Measurements from ENCODE around the gene ZDHHC14. TPM values are rescaled to one million over a fixed set of nuclear protein-coding genes. Genes with fewer than 3 reads are reported as not detected.

The ZDHHC14 gene
- total and polyA plus RNA-seq, 8 donors, result 8.2 to 33.2 (median 25.8) TPM

- H3K27ac ChIP-seq, result peak overlapping the region; percentile 24 to 35
- peak in 1 of 4 donors; percentile 69 for DNase-seq
- intact Hi-C loops (cut with DNase I), result no loop called here
Observed at GRCh38 chr6:157536223-157536545, 155.2 kb downstream of the ZDHHC14 start.

DNA sequence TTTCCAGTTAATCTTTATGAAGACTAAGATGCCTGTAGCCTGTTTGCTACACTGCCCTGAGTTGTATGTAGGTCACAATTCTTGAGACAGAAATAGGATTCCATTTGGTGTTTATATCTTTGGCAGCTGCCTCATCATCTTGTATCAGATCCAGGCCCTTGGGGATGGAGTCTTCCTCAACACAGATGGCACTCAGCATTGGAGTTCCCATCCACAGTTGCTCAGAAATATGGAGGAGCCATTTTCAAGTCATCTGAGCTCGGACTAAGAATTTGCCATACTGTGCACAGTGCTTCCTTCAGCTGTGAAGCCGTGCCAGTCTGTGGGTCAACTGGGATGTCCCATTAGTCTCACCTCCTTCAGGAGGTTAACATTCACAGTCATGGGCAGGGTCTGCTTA, 156.6 kb downstream of the ZDHHC14 start:
- ATAC-seq, result no peak
- Histone ChIP-seq H3K4me1 (peaks cover 15 to 32% of the 10 kb centered on the region in 2 donors), H3K27me3 (no peaks in the 10 kb centered on the region), H3K9me3 (no peaks in the 10 kb centered on the region), H3K27ac (no peak overlapping the region), H3K36me3 (no peaks in the 10 kb centered on the region), H3K4me3 (no peak overlapping the region)
- intact Hi-C loops (cut with DNase I), result no loop called here
- DNase-seq, result no peak
- no peak for TF ChIP-seq CTCF (IDR thresholded peaks at IDR 0.05)

More at GRCh38 chr6:157536223-157536545, 155.2 kb downstream of the ZDHHC14 start:
- H3K4me1 ChIP-seq, result peaks cover 15 to 32% of the 10 kb centered on the region in 2 donors
- no peaks in the 10 kb centered on the region for H3K9me3 ChIP-seq
- TF ChIP-seq CTCF (IDR thresholded peaks at IDR 0.05), result no peak
- no peaks in the 10 kb centered on the region for H3K27me3 ChIP-seq
- peak; percentile 56 for ATAC-seq
- no peaks in the 10 kb centered on the region for H3K36me3 ChIP-seq
- no peak overlapping the region for H3K4me3 ChIP-seq

- H3K27ac ChIP-seq, result no peak overlapping the region
Observed at GRCh38 chr6:157538168-157538567, 157.2 kb downstream of the ZDHHC14 start.

DNA sequence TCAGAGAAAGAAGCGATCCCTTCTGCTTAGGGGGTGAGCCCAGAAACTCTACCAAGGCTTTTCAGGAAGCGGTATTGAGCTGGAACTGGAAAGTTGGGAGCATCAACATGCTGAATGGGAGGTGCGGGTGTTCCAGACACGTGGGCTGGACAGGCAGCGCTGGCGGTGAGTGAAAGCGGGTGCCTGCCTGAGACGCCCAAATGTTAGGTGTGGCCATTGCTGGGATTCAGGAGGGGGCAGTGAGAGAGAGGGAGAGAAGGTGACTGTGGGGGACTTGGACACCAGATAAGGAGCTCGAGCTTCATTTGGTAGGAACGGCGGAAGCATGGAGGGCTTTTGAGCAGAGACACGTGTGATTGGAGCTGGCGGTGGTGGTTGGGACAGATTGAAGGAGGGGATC, 157.7 kb downstream of the ZDHHC14 start:
- Histone ChIP-seq H3K27ac (no peak overlapping the region), H3K4me1 (peaks cover 15 to 32% of the 10 kb centered on the region in 2 donors), H3K9me3 (no peaks in the 10 kb centered on the region), H3K4me3 (no peak overlapping the region), H3K27me3 (no peaks in the 10 kb centered on the region), H3K36me3 (no peaks in the 10 kb centered on the region)
- no peak for DNase-seq
- TF ChIP-seq CTCF (IDR thresholded peaks at IDR 0.05), result no peak
- no peak for ATAC-seq
- intact Hi-C loops (cut with DNase I), result no loop called here

More at GRCh38 chr6:157538168-157538567, 157.2 kb downstream of the ZDHHC14 start:
- Histone ChIP-seq H3K4me1 (peaks cover 15 to 32% of the 10 kb centered on the region in 2 donors), H3K36me3 (no peaks in the 10 kb centered on the region), H3K4me3 (no peak overlapping the region), H3K27me3 (no peaks in the 10 kb centered on the region), H3K9me3 (no peaks in the 10 kb centered on the region)
- intact Hi-C loops (cut with DNase I), result no loop called here
- ATAC-seq (no peak), DNase-seq (no peak)
- no peak for TF ChIP-seq CTCF (IDR thresholded peaks at IDR 0.05)

GRCh38 chr6:157539421-157539822, 158.4 kb downstream of the ZDHHC14 start:
- DNase-seq (no peak), ATAC-seq (no peak)
- H3K4me1 ChIP-seq, result peaks cover 15 to 32% of the 10 kb centered on the region in 2 donors
- H3K9me3 ChIP-seq, result no peaks in the 10 kb centered on the region
- intact Hi-C loops (cut with DNase I), result no loop called here
- H3K36me3 ChIP-seq, result no peaks in the 10 kb centered on the region
- H3K4me3 ChIP-seq, result no peak overlapping the region
- H3K27me3 ChIP-seq, result no peaks in the 10 kb centered on the region
- TF ChIP-seq CTCF (IDR thresholded peaks at IDR 0.05), result no peak
- H3K27ac ChIP-seq, result no peak overlapping the region

Data from left lung (tissue), 10 donors.